GM23338 (cell line): ENCODE data around the gene CD93. TPM values are rescaled to one million over a fixed set of nuclear protein-coding genes. Genes with fewer than 3 reads are reported as not detected.

Experiments
- ATAC-seq: fragments of 200-7000 bp; cut with Tn5 transposase; 3 replicates; pipeline ENCODE4 v1.9.1; 2020
- DNase-seq: peaks from one replicate; pipeline ENCODE4 v3.0.0-alpha.2; 2015; ENCODE audit warnings: low spot score
- H2AFZ ChIP-seq: fragments of 200-600 bp; sonication (generic); 2 replicates; pipeline ENCODE4 v1.8.0; 2016; ENCODE audit warnings: antibody characterized with exemption, mild to moderate bottlenecking, moderate library complexity
- H3F3A ChIP-seq: fragments of 200-600 bp; sonication (generic); replicated peaks from 2 replicates; pipeline ENCODE4 v1.8.0; 2017; ENCODE audit warnings: antibody characterized with exemption, mixed run types, low read depth
- H3K27ac ChIP-seq: fragments of 200-600 bp; sonication (generic); 2 replicates; pipeline ENCODE4 v1.6.1; 2016; ENCODE audit warnings: low read depth
- H3K27me3 ChIP-seq: fragments of 200-600 bp; sonication (generic); 2 replicates; pipeline ENCODE4 v1.8.0; 2016; ENCODE audit warnings: mild to moderate bottlenecking, mixed run types, moderate library complexity; ENCODE audit not compliant: insufficient read depth
- H3K36me3 ChIP-seq: fragments of 200-600 bp; sonication (generic); 2 replicates; pipeline ENCODE4 v1.8.0; 2016; ENCODE audit warnings: mild to moderate bottlenecking; ENCODE audit not compliant: insufficient read depth
- H3K4me1 ChIP-seq: fragments of 200-600 bp; sonication (generic); 2 replicates; pipeline ENCODE4 v1.8.0; 2016; ENCODE audit warnings: mild to moderate bottlenecking, moderate library complexity; ENCODE audit not compliant: insufficient read depth
- H3K4me2 ChIP-seq: fragments of 200-600 bp; sonication (generic); 2 replicates; pipeline ENCODE4 v1.7.1; 2017; ENCODE audit warnings: mixed run types
- H3K4me3 ChIP-seq: fragments of 200-600 bp; sonication (generic); 2 replicates; pipeline ENCODE4 v1.6.1; 2016; ENCODE audit warnings: mixed run types
- H3K79me2 ChIP-seq: fragments of 200-600 bp; sonication (generic); replicated peaks from 2 replicates; pipeline ENCODE4 v1.8.0; 2017; ENCODE audit warnings: mild to moderate bottlenecking; ENCODE audit not compliant: insufficient read depth
- H3K9me2 ChIP-seq: fragments of 200-600 bp; sonication (generic); 2 replicates; pipeline ENCODE4 v1.8.0; 2017; ENCODE audit not compliant: insufficient read depth
- H4K20me1 ChIP-seq: fragments of 200-600 bp; sonication (generic); replicated peaks from 2 replicates; pipeline ENCODE4 v1.8.0; 2017; ENCODE audit warnings: mild to moderate bottlenecking; ENCODE audit not compliant: insufficient read depth
- H3K27ac Mint-ChIP-seq: 2 replicates; pipeline ENCODE4 v1.8.0; 2020; ENCODE audit warnings: inconsistent platforms, mild to moderate bottlenecking, moderate library complexity, mixed read lengths
- H3K27me3 Mint-ChIP-seq: 3 replicates; pipeline ENCODE4 v1.8.0; 2022; ENCODE audit warnings: low read depth, mild to moderate bottlenecking, moderate library complexity, mixed read lengths, inconsistent platforms; ENCODE audit not compliant: insufficient read depth, poor library complexity
- H3K36me3 Mint-ChIP-seq: 3 replicates; pipeline ENCODE4 v1.8.0; 2021; ENCODE audit warnings: low read depth, mild to moderate bottlenecking, inconsistent platforms, moderate library complexity, mixed read lengths
- H3K4me1 Mint-ChIP-seq: 3 replicates; pipeline ENCODE4 v1.8.0; 2020; ENCODE audit warnings: mild to moderate bottlenecking, inconsistent platforms, mixed read lengths
- H3K4me3 Mint-ChIP-seq: 3 replicates; pipeline ENCODE4 v1.8.0; 2021; ENCODE audit warnings: moderate library complexity, mild to moderate bottlenecking, inconsistent platforms, mixed read lengths
- H3K9me3 Mint-ChIP-seq: 3 replicates; pipeline ENCODE4 v1.8.0; 2020; ENCODE audit warnings: moderate library complexity, mild to moderate bottlenecking, inconsistent platforms, mixed read lengths
- CREB1 ChIP-seq: fragments of 250-450 bp; sonication (Bioruptor Pico); IDR thresholded peaks from 2 replicates; pipeline ENCODE4 v1.5.0; 2020; ENCODE audit warnings: low read depth, mild to moderate bottlenecking, moderate library complexity
- CTCF ChIP-seq, 2 experiments: fragments of 200-600 bp in 1 of 2; sonication (generic) in 1 of 2; conservative IDR thresholded peaks; 2 replicates each; pipeline versions ENCODE4 v1.5.1 to v1.6.1; 2016 to 2017; ENCODE audit warnings: antibody characterized with exemption in 2 of 2, low read depth in 2 of 2, mild to moderate bottlenecking in 2 of 2, moderate library complexity in 1 of 2
- ETS1 ChIP-seq: IDR thresholded peaks from 2 replicates; pipeline ENCODE4 v1.6.1; 2016; ENCODE audit warnings: antibody characterized with exemption
- EZH2 ChIP-seq: fragments of 200-600 bp; sonication (generic); IDR thresholded peaks from one replicate; pipeline ENCODE4 v1.8.0; 2017; ENCODE audit warnings: antibody characterized with exemption, mild to moderate bottlenecking, low read depth; ENCODE audit not compliant: unreplicated experiment
- NANOG ChIP-seq: IDR thresholded peaks from 2 replicates; pipeline ENCODE4 v1.6.1; 2016; ENCODE audit warnings: antibody characterized with exemption, borderline replicate concordance
- REST ChIP-seq: IDR thresholded peaks from one replicate; pipeline ENCODE4 v1.6.1; 2018; ENCODE audit warnings: antibody characterized with exemption; ENCODE audit not compliant: unreplicated experiment
- ZNF114 ChIP-seq: fragments of 250-450 bp; sonication (Bioruptor Pico); IDR thresholded peaks from 2 replicates; pipeline ENCODE4 v1.5.0; 2020; ENCODE audit warnings: mild to moderate bottlenecking, moderate library complexity
- ZNF462 ChIP-seq: fragments of 250-450 bp; sonication (Bioruptor Pico); IDR thresholded peaks from 2 replicates; pipeline ENCODE4 v1.5.0; 2020; ENCODE audit warnings: mild to moderate bottlenecking, moderate library complexity
- polyA plus RNA-seq: library from polyadenylated mRNA; unstranded; fragments of >200 nt; fragmentation: Nextera tagmentation; extraction: Ambion mirVana; gene quantifications from 2 replicates; pipeline ENCODE4 v1.2.1, GENCODE V29; 2016
- total RNA-seq: library from RNA; depleted of rRNA; stranded (reverse); fragments of >200 nt; shearing (Covaris generic); gene quantifications from 2 replicates; pipeline ENCODE4 v1.2.3, GENCODE V29; 2014

The CD93 gene
- total and polyA plus RNA-seq, 2 experiments from 2014 or later = 0.03 TPM; not detected in 1

- TF ChIP-seq ZNF462 (CRISPR knock-in tag) (no peak), ETS1 (no peak)
Observed at GRCh38 chr20:23106271-23106851, 20.2 kb upstream of the CD93 start (continued).

- Mint-ChIP-seq H3K27ac (no peak overlapping the region), H3K9me3 (no peaks in the 10 kb centered on the region), H3K4me1 (no peaks in the 10 kb centered on the region), H3K36me3 (no peaks in the 10 kb centered on the region), H3K4me3 (no peak overlapping the region), H3K27me3 (no peaks in the 10 kb centered on the region)
- Histone ChIP-seq H3K27me3 (no peaks in the 10 kb centered on the region), H4K20me1 (no peaks in the 10 kb centered on the region), H3K4me3 (no peak overlapping the region), H3K4me1 (no peaks in the 10 kb centered on the region), H3K9me2 (no peaks in the 10 kb centered on the region), H3F3A (no peaks in the 10 kb centered on the region), H3K79me2 (no peaks in the 10 kb centered on the region), H3K36me3 (no peaks in the 10 kb centered on the region), H3K4me2 (no peak overlapping the region), H3K27ac (no peak overlapping the region), H2AFZ (no peak overlapping the region)
- no peak for DNase-seq
- no peak for ATAC-seq
- TF ChIP-seq EZH2 (no peak), CREB1 (CRISPR knock-in tag) (no peak), NANOG (no peak), CTCF (conservative IDR thresholded peaks at IDR 0.05; ENCODE audit: low read depth in 2 of 2) (no peak), ZNF114 (no peak), REST (no peak), ETS1 (no peak)
Observed at GRCh38 chr20:23105193-23105592, 19.1 kb upstream of the CD93 start.
